HG03460 (cell line): ENCODE results near the gene CPN1.
"Not testable (repeated sequence)": the region's sequence is repeated elsewhere in the genome, so short reads cannot be mapped to it uniquely, and the experiment has no call there.

ENCODE experiments used
- ATAC-seq: cut with Tn5 transposase; IDR thresholded peaks from one replicate; pipeline ENCODE4 v1.9.1; 2021; ENCODE audit not compliant: unreplicated experiment

Gene CPN1

GRCh38 chr10:100025576-100025975 lies 56.1 kb downstream of the CPN1 start:
- ATAC-seq: no peak

GRCh38 chr10:100024748-100025147 lies 56.9 kb downstream of the CPN1 start:
- ATAC-seq: no peak

- no peak for ATAC-seq
Measured at GRCh38 chr10:100022403-100022802, 59.3 kb downstream of the CPN1 start.

- ATAC-seq: no peak
Measured at GRCh38 chr10:100021322-100021721, 60.3 kb downstream of the CPN1 start.

GRCh38 chr10:100020886-100021253 lies 60.8 kb downstream of the CPN1 start:
- ATAC-seq: no peak

- ATAC-seq: peak; percentile 82
Measured at GRCh38 chr10:100020142-100020885, 61.4 kb downstream of the CPN1 start.

GRCh38 chr10:100019787-100020141 lies 61.9 kb downstream of the CPN1 start:
- ATAC-seq: no peak

GRCh38 chr10:100014071-100014762 lies 67.5 kb downstream of the CPN1 start:
- ATAC-seq: peak; percentile 64

GRCh38 chr10:100013621-100014020 lies 68.0 kb downstream of the CPN1 start:
- no peak for ATAC-seq

GRCh38 chr10:100011906-100012305 lies 69.8 kb downstream of the CPN1 start:
- not testable (repeated sequence) for ATAC-seq

- ATAC-seq: peak; percentile 65
Measured at GRCh38 chr10:100009793-100010676, 71.6 kb downstream of the CPN1 start, which contains the start of gene DNMBP. Gene DNMBP (minus strand): TSS chr10:100009947. CDS start chr10:99972124, 37,823 bp downstream.

GRCh38 chr10:100009283-100009792 lies 72.3 kb downstream of the CPN1 start:
- peak; percentile 42 for ATAC-seq

- no peak for ATAC-seq
Measured at GRCh38 chr10:100008708-100009282, 72.9 kb downstream of the CPN1 start.

GRCh38 chr10:100008142-100008522 lies 73.5 kb downstream of the CPN1 start:
- no peak for ATAC-seq

- ATAC-seq: no peak
Measured at GRCh38 chr10:100007231-100008141, 74.2 kb downstream of the CPN1 start.

GRCh38 chr10:100006243-100006886 lies 75.3 kb downstream of the CPN1 start:
- ATAC-seq: no peak

- ATAC-seq: no peak
Measured at GRCh38 chr10:100004805-100005510, 76.7 kb downstream of the CPN1 start.

- no peak for ATAC-seq
Measured at GRCh38 chr10:100000109-100000644, 81.5 kb downstream of the CPN1 start.
